Transverse colon (tissue), 4 donors: Measurements from ENCODE around the gene PNMA8B.

Experiments
- CTCF ChIP-seq, 5 experiments: fragments of 200-600 bp in 3 of 5; fragments of 450-650 bp in 2 of 5; sonication (generic) in 3 of 5; IDR thresholded peaks; 1 replicate in 2 of 5; 2 replicates in 3 of 5; pipeline ENCODE4 v1.5.1; 2016 to 2017; ENCODE audit warnings: antibody characterized with exemption in 5 of 5, inconsistent platforms in 3 of 5, mild to moderate bottlenecking in 2 of 5, moderate library complexity in 1 of 5
- EP300 ChIP-seq: sonication (generic); formaldehyde crosslinking; IDR thresholded peaks from one replicate; pipeline ENCODE4 v1.6.1; 2017; ENCODE audit warnings: antibody characterized with exemption, low read depth
- POLR2A ChIP-seq: fragments of 450-650 bp; IDR thresholded peaks from one replicate; pipeline ENCODE4 v1.6.1; 2016; ENCODE audit warnings: antibody characterized with exemption, mild to moderate bottlenecking, moderate library complexity
- POLR2AphosphoS5 ChIP-seq, 3 donors: sonication (generic); formaldehyde crosslinking; IDR thresholded peaks; one replicate each; pipeline ENCODE4 v1.6.1; 2016; ENCODE audit warnings: antibody characterized with exemption in 3 of 3

- no peak for TF ChIP-seq POLR2A
- peak; percentile 89 to 95 (median 93) for TF ChIP-seq CTCF (IDR thresholded peaks at IDR 0.05)
- TF ChIP-seq POLR2AphosphoS5 (IDR thresholded peaks at IDR 0.05): no peak
- no peak for TF ChIP-seq EP300
These were observed 47.0 kb upstream of the PNMA8B start for GRCh38 chr19:46542428-46543230.
